RCC 7860 (cell line): ENCODE data around the gene LRSAM1.
A peak's percentile ranks its signal among the peaks of the same experiment; 100 is the strongest.

Experiments used
- DNase-seq: peaks from one replicate; pipeline ENCODE4 v3.0.0-alpha.2; 2015; ENCODE audit warnings: low spot score
- FAIRE-seq: peaks from 2 replicates; lab custom pipeline; 2012; peaks lifted over from hg19 to GRCh38; lab: Jason Lieb, UNC

Gene LRSAM1

GRCh38 chr9:127423934-127424675 lies 27.2 kb upstream of the LRSAM1 start, which contains the start of gene ZNF79:
ZNF79 (plus strand) TSS chr9:127424382; CDS start chr9:127424788, 406 bp downstream.
- DNase-seq (peak; percentile 81), FAIRE-seq (peak; percentile 54)

GRCh38 chr9:127424676-127424999 lies 26.7 kb upstream of the LRSAM1 start:
- DNase-seq (no peak), FAIRE-seq (no peak)

- FAIRE-seq (no peak), DNase-seq (no peak)
Observed at GRCh38 chr9:127426756-127427155, 24.6 kb upstream of the LRSAM1 start.

- FAIRE-seq: no peak
- DNase-seq: no peak
Observed at GRCh38 chr9:127428348-127428747, 23.0 kb upstream of the LRSAM1 start.

GRCh38 chr9:127430415-127430814 lies 20.9 kb upstream of the LRSAM1 start:
- FAIRE-seq (no peak), DNase-seq (no peak)

- FAIRE-seq (no peak), DNase-seq (no peak)
Observed at GRCh38 chr9:127437497-127438264, 13.6 kb upstream of the LRSAM1 start.

GRCh38 chr9:127438394-127438793 lies 12.9 kb upstream of the LRSAM1 start:
- no peak for FAIRE-seq
- no peak for DNase-seq

- FAIRE-seq (no peak), DNase-seq (peak; percentile 8)
Observed at GRCh38 chr9:127444283-127444920, 6.9 kb upstream of the LRSAM1 start.

- no peak for FAIRE-seq
- peak; percentile 24 for DNase-seq
Observed at GRCh38 chr9:127444921-127445850, 6.1 kb upstream of the LRSAM1 start.

- FAIRE-seq (no peak), DNase-seq (peak; percentile 29)
Observed at GRCh38 chr9:127445851-127446712, 5.2 kb upstream of the LRSAM1 start.

GRCh38 chr9:127446713-127447415 lies 4.4 kb upstream of the LRSAM1 start:
- no peak for FAIRE-seq
- peak; percentile 29 for DNase-seq

- DNase-seq (peak; percentile 13), FAIRE-seq (no peak)
Observed at GRCh38 chr9:127447416-127448111, 3.7 kb upstream of the LRSAM1 start.

- FAIRE-seq (no peak), DNase-seq (no peak)
Observed at GRCh38 chr9:127448112-127448805, 3.1 kb upstream of the LRSAM1 start.

GRCh38 chr9:127449332-127449966 lies 1.9 kb upstream of the LRSAM1 start:
- FAIRE-seq (no peak), DNase-seq (peak; percentile 10)

GRCh38 chr9:127450243-127450760 lies 1.0 kb upstream of the LRSAM1 start:
- FAIRE-seq: no peak
- peak; percentile 14 for DNase-seq

GRCh38 chr9:127451608-127451857 lies 223 bp downstream of the LRSAM1 start:
- no peak for DNase-seq
- FAIRE-seq: no peak

- no peak for FAIRE-seq
- DNase-seq: peak; percentile 37
Observed at GRCh38 chr9:127451858-127452656, 747 bp downstream of the LRSAM1 start.
